ENCODE results near the gene CES4A. TPM values are rescaled to one million over a fixed set of nuclear protein-coding genes. Genes with fewer than 3 reads are reported as not detected.
"Not testable (repeated sequence)": the region's sequence is repeated elsewhere in the genome, so short reads cannot be mapped to it uniquely, and the experiment has no call there.

CES4A gene
- total RNA-seq, 1 donor from 2014 or later, result 18.5 TPM

- no peak overlapping the region for H3K4me3 Mint-ChIP-seq
- TF ChIP-seq CTCF (IDR thresholded peaks at IDR 0.05; ENCODE audit: unreplicated experiment), result no peak
- no peaks in the 10 kb centered on the region for H3K36me3 Mint-ChIP-seq
- H3K27ac Mint-ChIP-seq, result no peak overlapping the region
- H3K9me3 Mint-ChIP-seq, result no peaks in the 10 kb centered on the region
- no peak for DNase-seq (ENCODE audit: low spot score in 2 of 2, unreplicated experiment in 2 of 2)
- H3K4me1 Mint-ChIP-seq, result no peaks in the 10 kb centered on the region
- H3K27me3 Mint-ChIP-seq (ENCODE audit: low read depth), result peaks cover 10% of the 10 kb centered on the region
Measured at GRCh38 chr16:66984892-66985311, 3.5 kb upstream of the CES4A start.

DNA sequence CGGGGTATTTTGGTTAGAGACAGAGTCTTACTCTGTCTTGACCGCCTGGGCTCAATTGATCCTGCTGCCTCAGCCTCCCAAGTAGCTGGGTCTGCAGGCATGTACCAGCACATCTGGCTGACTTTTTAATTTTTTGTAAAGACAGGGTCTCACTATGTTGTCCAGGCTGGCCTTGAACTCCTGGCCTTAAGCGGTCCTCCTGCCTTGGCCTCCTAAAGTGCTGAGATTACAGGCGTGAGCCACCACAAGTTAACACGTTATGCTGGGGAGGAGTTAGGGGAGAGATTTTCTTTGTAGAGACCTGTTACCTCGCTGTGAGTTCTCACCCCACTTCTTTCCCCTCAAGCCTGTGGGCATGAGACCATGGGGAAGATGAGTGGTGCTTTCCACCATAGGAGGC lies 1.8 kb upstream of the CES4A start:
- Mint-ChIP-seq H3K36me3 (no peaks in the 10 kb centered on the region), H3K27me3 (ENCODE audit: low read depth) (peaks cover 3% of the 10 kb centered on the region), H3K4me1 (no peaks in the 10 kb centered on the region), H3K9me3 (no peaks in the 10 kb centered on the region), H3K4me3 (no peak overlapping the region), H3K27ac (no peak overlapping the region)
- TF ChIP-seq CTCF (IDR thresholded peaks at IDR 0.05; ENCODE audit: unreplicated experiment), result no peak
- DNase-seq (ENCODE audit: low spot score in 2 of 2, unreplicated experiment in 2 of 2), result no peak

DNA sequence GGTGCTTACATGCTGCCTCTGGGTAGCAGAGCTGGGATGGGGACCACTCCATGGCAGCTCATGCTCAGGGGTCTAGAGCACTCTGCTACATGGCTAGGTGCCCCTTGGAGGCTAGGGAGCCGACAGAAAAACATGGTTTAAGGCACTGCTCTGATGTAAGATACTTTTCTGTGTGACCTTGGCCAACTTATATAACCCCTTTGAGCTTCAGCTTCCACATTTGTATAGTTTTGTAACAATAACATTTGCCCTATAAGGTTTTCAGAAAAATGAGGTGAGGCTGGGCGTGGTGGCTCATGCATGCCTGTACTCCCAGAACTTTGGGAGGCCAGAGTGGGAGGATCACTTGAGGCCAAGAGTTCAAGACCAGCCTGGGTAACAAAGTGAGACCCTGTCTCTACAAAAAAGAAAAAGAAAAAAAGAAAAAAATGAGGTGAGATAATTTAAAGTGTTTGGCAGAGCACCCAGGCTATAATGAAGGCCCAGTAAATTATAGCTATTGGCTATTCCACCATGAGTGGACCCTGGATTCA lies 3.2 kb downstream of the CES4A start:
- no peaks in the 10 kb centered on the region for H3K36me3 Mint-ChIP-seq
- peaks cover 2% of the 10 kb centered on the region for H3K27me3 Mint-ChIP-seq (ENCODE audit: low read depth)
- H3K4me3 Mint-ChIP-seq, result no peak overlapping the region
- no peak overlapping the region for H3K27ac Mint-ChIP-seq
- H3K4me1 Mint-ChIP-seq, result no peaks in the 10 kb centered on the region
- no peak for DNase-seq (ENCODE audit: low spot score in 2 of 2, unreplicated experiment in 2 of 2)
- no peak for TF ChIP-seq CTCF (IDR thresholded peaks at IDR 0.05; ENCODE audit: unreplicated experiment)
- no peaks in the 10 kb centered on the region for H3K9me3 Mint-ChIP-seq

DNA sequence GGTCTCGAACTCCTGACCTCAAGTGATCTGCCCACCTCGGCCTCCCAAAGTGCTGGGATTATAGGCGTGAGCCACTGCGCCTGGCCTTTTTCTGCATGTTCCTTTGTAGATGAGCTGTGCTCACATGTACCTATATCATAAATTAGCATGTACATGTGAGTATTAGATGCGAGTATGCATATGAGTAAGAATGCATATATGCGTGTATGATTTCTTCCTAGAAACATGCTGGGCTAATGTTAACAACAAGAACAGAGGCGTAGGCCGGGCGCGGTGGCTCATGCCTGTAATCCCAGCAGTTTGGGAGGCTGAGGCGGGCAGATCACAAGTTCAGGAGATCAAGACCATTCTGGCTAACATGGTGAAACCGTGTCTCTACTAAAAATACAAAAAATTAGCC lies 5.2 kb downstream of the CES4A start:
- H3K27ac Mint-ChIP-seq; H3K36me3 Mint-ChIP-seq; H3K4me1 Mint-ChIP-seq; H3K4me3 Mint-ChIP-seq; H3K9me3 Mint-ChIP-seq; DNase-seq (ENCODE audit: low spot score in 2 of 2, unreplicated experiment in 2 of 2): not testable (repeated sequence)
- H3K27me3 Mint-ChIP-seq (ENCODE audit: low read depth), result peaks cover 10% of the 10 kb centered on the region

- Mint-ChIP-seq H3K4me3 (no peak overlapping the region), H3K27me3 (ENCODE audit: low read depth) (peaks cover 27% of the 10 kb centered on the region), H3K9me3 (no peaks in the 10 kb centered on the region), H3K27ac (no peak overlapping the region), H3K4me1 (peaks cover 7% of the 10 kb centered on the region), H3K36me3 (no peaks in the 10 kb centered on the region)
- no peak for TF ChIP-seq CTCF (IDR thresholded peaks at IDR 0.05; ENCODE audit: unreplicated experiment)
- no peak for DNase-seq (ENCODE audit: low spot score in 2 of 2, unreplicated experiment in 2 of 2)
Measured at GRCh38 chr16:66996324-66996982, 8.1 kb downstream of the CES4A start.

GRCh38 chr16:66996983-66997358 lies 8.6 kb downstream of the CES4A start:
- H3K36me3 Mint-ChIP-seq, result no peaks in the 10 kb centered on the region
- H3K27me3 Mint-ChIP-seq (ENCODE audit: low read depth), result peaks cover 32% of the 10 kb centered on the region
- no peak for DNase-seq (ENCODE audit: low spot score in 2 of 2, unreplicated experiment in 2 of 2)
- no peak overlapping the region for H3K27ac Mint-ChIP-seq
- H3K4me3 Mint-ChIP-seq, result no peak overlapping the region
- H3K4me1 Mint-ChIP-seq, result peaks cover 7% of the 10 kb centered on the region
- no peak for TF ChIP-seq CTCF (IDR thresholded peaks at IDR 0.05; ENCODE audit: unreplicated experiment)
- H3K9me3 Mint-ChIP-seq, result no peaks in the 10 kb centered on the region
